Smooth muscle cell (in vitro differentiated cells): ENCODE data around the gene KLK13. TPM values are rescaled to one million over a fixed set of nuclear protein-coding genes. Genes with fewer than 3 reads are reported as not detected.

Experiments
- DNase-seq: peaks from one replicate; lab custom pipeline; 2025; ENCODE audit not compliant: unreplicated experiment; lab: John Stamatoyannopoulos, UW
- H2AFZ ChIP-seq: fragments of 200-600 bp; sonication (generic); 2 replicates; pipeline ENCODE4 v1.6.0; 2016; ENCODE audit warnings: antibody characterized with exemption, low read depth, mild to moderate bottlenecking
- H3F3A ChIP-seq: fragments of 200-600 bp; sonication (generic); 2 replicates; pipeline ENCODE4 v1.6.0; 2017; ENCODE audit warnings: antibody characterized with exemption, low read depth
- H3K27ac ChIP-seq: fragments of 200-600 bp; sonication (generic); 2 replicates; pipeline ENCODE4 v1.5.1; 2016; ENCODE audit warnings: low read depth, mild to moderate bottlenecking
- H3K27me3 ChIP-seq: fragments of 200-600 bp; sonication (generic); 2 replicates; pipeline ENCODE4 v1.6.1; 2016; ENCODE audit warnings: low read depth, mild to moderate bottlenecking
- H3K36me3 ChIP-seq: fragments of 200-600 bp; sonication (generic); 2 replicates; pipeline ENCODE4 v1.5.1; 2016; ENCODE audit warnings: low read depth
- H3K4me1 ChIP-seq: fragments of 200-600 bp; sonication (generic); 2 replicates; pipeline ENCODE4 v1.5.1; 2016; ENCODE audit warnings: low read depth
- H3K4me2 ChIP-seq: fragments of 200-600 bp; sonication (generic); 2 replicates; pipeline ENCODE4 v1.6.0; 2016; ENCODE audit warnings: mild to moderate bottlenecking
- H3K4me3 ChIP-seq: fragments of 200-600 bp; sonication (generic); 2 replicates; pipeline ENCODE4 v1.5.1; 2016; ENCODE audit warnings: mild to moderate bottlenecking
- H3K79me2 ChIP-seq: fragments of 200-600 bp; sonication (generic); 2 replicates; pipeline ENCODE4 v1.6.0; 2016; ENCODE audit warnings: low read depth, mild to moderate bottlenecking
- H3K9ac ChIP-seq: fragments of 200-600 bp; sonication (generic); 2 replicates; pipeline ENCODE4 v1.6.0; 2016; ENCODE audit warnings: low read depth
- H3K9me3 ChIP-seq: fragments of 200-600 bp; sonication (generic); replicated peaks from 2 replicates; pipeline ENCODE4 v1.5.1; 2016; ENCODE audit warnings: low read depth
- H4K20me1 ChIP-seq: fragments of 200-600 bp; sonication (generic); 2 replicates; pipeline ENCODE4 v1.6.0; 2016; ENCODE audit warnings: low read depth
- CTCF ChIP-seq: fragments of 200-600 bp; sonication (generic); IDR thresholded peaks from 2 replicates; pipeline ENCODE4 v1.5.1; 2017; ENCODE audit warnings: borderline replicate concordance, mild to moderate bottlenecking, antibody characterized with exemption; ENCODE audit not compliant: insufficient read depth, poor library complexity, severe bottlenecking
- WGBS: methylation state at CpG from one replicate; pipeline ENCODE4 v1.1.7; 2016; ENCODE audit warnings: low lambda C conversion rate; 5-methylcytosine and 5-hydroxymethylcytosine counted together
- polyA plus RNA-seq: library from polyadenylated mRNA; unstranded; fragments of >200 nt; fragmentation: Nextera tagmentation; extraction: Ambion mirVana; gene quantifications from 2 replicates; pipeline ENCODE4 v1.2.1, GENCODE V29; 2016
- total RNA-seq: library from RNA; depleted of rRNA; stranded (reverse); fragments of >200 nt; gene quantifications from 2 replicates; pipeline ENCODE4 v1.2.3, GENCODE V29; 2014

KLK13 gene
- total and polyA plus RNA-seq, 2 experiments from 2014 or later = 0.72 to 1.3 TPM

- H3K36me3 ChIP-seq = no peaks in the 10 kb centered on the region
- DNase-seq = no peak
- H3F3A ChIP-seq = no peaks in the 10 kb centered on the region
- no peak overlapping the region for H3K4me2 ChIP-seq
- H3K9ac ChIP-seq = no peak overlapping the region
- no peak overlapping the region for H2AFZ ChIP-seq
- no peak overlapping the region for H3K27ac ChIP-seq
- WGBS = 55% methylated on average over 9 of the region's 9 CpGs
- H3K4me1 ChIP-seq = no peaks in the 10 kb centered on the region
- H3K79me2 ChIP-seq = no peaks in the 10 kb centered on the region
- no peaks in the 10 kb centered on the region for H3K27me3 ChIP-seq
- TF ChIP-seq CTCF = no peak
- H3K9me3 ChIP-seq = no peaks in the 10 kb centered on the region
- H3K4me3 ChIP-seq = no peak overlapping the region
- H4K20me1 ChIP-seq = no peaks in the 10 kb centered on the region
Measured at GRCh38 chr19:51036519-51036918, 28.4 kb downstream of the KLK13 start.

- Histone ChIP-seq H3K79me2 (no peaks in the 10 kb centered on the region), H4K20me1 (no peaks in the 10 kb centered on the region), H3K4me3 (no peak within 1 kb of the TSS), H3F3A (no peaks in the 10 kb centered on the region), H3K27ac (no peak within 1 kb of the TSS), H3K4me1 (no peaks in the 10 kb centered on the region), H3K27me3 (no peaks in the 10 kb centered on the region), H2AFZ (no peak within 1 kb of the TSS), H3K4me2 (no peak within 1 kb of the TSS), H3K36me3 (no peaks in the 10 kb centered on the region), H3K9me3 (no peaks in the 10 kb centered on the region), H3K9ac (no peak within 1 kb of the TSS)
- 71% methylated on average over 11 of the region's 11 CpGs for WGBS
- no peak for TF ChIP-seq CTCF
- DNase-seq = no peak
Measured at GRCh38 chr19:51034704-51035103, 30.2 kb downstream of the KLK13 start, which contains the start of gene KLK12. Gene KLK12 (minus strand): TSS chr19:51035002. CDS start chr19:51034621, 381 bp downstream.

- H3K9ac ChIP-seq = no peak overlapping the region
- H3F3A ChIP-seq = no peaks in the 10 kb centered on the region
- no peaks in the 10 kb centered on the region for H3K79me2 ChIP-seq
- no peak overlapping the region for H3K4me3 ChIP-seq
- H3K36me3 ChIP-seq = no peaks in the 10 kb centered on the region
- TF ChIP-seq CTCF = no peak
- H3K4me1 ChIP-seq = no peaks in the 10 kb centered on the region
- no peak overlapping the region for H3K4me2 ChIP-seq
- no peaks in the 10 kb centered on the region for H4K20me1 ChIP-seq
- no peaks in the 10 kb centered on the region for H3K27me3 ChIP-seq
- no peak for DNase-seq
- H2AFZ ChIP-seq = no peak overlapping the region
- 91% methylated on average over 19 of the region's 28 CpGs for WGBS
- no peak overlapping the region for H3K27ac ChIP-seq
- H3K9me3 ChIP-seq = no peaks in the 10 kb centered on the region
Measured at GRCh38 chr19:51031880-51032225, 33.0 kb downstream of the KLK13 start.

GRCh38 chr19:51031220-51031879, 33.5 kb downstream of the KLK13 start:
- no peak for DNase-seq
- no peaks in the 10 kb centered on the region for H3K9me3 ChIP-seq
- H4K20me1 ChIP-seq = no peaks in the 10 kb centered on the region
- H3K4me2 ChIP-seq = no peak overlapping the region
- WGBS = 92% methylated on average over 7 of the region's 7 CpGs
- no peaks in the 10 kb centered on the region for H3K27me3 ChIP-seq
- no peak overlapping the region for H3K9ac ChIP-seq
- H3K36me3 ChIP-seq = no peaks in the 10 kb centered on the region
- no peak overlapping the region for H3K27ac ChIP-seq
- no peaks in the 10 kb centered on the region for H3K79me2 ChIP-seq
- H3K4me3 ChIP-seq = no peak overlapping the region
- TF ChIP-seq CTCF = no peak
- H2AFZ ChIP-seq = no peak overlapping the region
- no peaks in the 10 kb centered on the region for H3K4me1 ChIP-seq
- H3F3A ChIP-seq = no peaks in the 10 kb centered on the region
